Measurements from ENCODE around the gene ATXN10. TPM values are rescaled to one million over a fixed set of nuclear protein-coding genes. Genes with fewer than 3 reads are reported as not detected.

Gene ATXN10
- total and polyA plus RNA-seq, 2 donors (not counting 1 experiment from before 2014, with no cell fraction given): 164 to 350 TPM

DNA sequence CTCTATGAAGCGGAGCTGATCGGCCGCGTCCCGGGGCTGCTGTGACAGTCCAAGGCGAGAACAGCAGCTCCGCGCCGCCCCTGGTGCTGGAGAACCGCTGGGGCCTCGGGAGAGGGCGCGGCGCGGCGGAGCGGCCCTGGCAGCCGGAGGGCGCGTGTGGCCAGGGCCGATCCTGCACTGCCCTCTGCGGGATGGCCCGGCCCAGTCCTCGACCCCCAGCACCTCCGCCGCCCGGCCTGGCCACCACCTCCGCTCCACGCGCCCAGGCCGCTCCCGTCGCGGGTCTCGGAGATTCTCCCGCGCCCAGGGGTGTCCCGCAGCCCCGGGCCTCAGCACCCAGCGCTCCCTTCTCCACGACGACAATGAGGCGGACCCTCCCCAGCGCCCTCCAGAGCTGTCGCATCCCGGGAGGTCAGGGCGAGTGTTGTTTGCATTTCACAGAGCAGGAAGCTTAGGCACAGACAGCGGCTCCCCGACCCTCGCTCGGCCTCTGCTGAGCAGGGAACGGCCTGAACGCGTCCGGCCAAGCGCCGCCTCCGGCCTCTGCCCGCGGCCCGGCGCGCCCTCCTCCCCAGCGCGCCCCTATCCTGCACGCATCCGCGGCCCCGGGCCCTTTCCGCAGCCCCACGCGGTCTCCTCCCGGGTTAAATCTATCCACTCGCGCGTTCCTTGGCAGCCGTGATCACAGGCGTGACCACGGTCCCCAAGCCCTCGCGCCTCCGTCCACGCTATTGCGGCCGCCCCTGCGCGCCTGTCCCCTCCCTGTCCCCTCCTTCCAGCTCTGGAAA is 195.7 kb downstream of the ATXN10 start:
- peak in 1 of 2 donors; percentile 23 for DNase-seq (ENCODE audit: low read depth in 2 of 2)
- Histone ChIP-seq H3K4me2 (ENCODE audit: extremely low read depth, insufficient read depth, low read length) (peak overlapping the region; percentile 32), H3K79me2 (ENCODE audit: control insufficient read depth, insufficient read depth, low read length) (no peaks in the 10 kb centered on the region), H3K4me3 (replicated peaks in 1 of 4; ENCODE audit: control extremely low read depth in 1 of 4, insufficient read depth in 1 of 4, low read depth in 3 of 4, low read length in 4 of 4) (peak overlapping the region in 1 of 4 experiments; percentile 28), H3K27me3 (ENCODE audit: control insufficient read depth, insufficient read depth, low read length) (peaks cover 26% of the 10 kb centered on the region), H2AFZ (ENCODE audit: low read length) (no peak overlapping the region), H4K20me1 (ENCODE audit: control insufficient read depth, extremely low read depth, insufficient read depth, low read length) (no peaks in the 10 kb centered on the region), H3K9me3 (ENCODE audit: control insufficient read depth, insufficient read depth, low read depth, low read length) (no peaks in the 10 kb centered on the region), H3K36me3 (ENCODE audit: control insufficient read depth, insufficient read depth, low read length) (no peaks in the 10 kb centered on the region), H3K27ac (ENCODE audit: insufficient read depth, low read length) (no peak overlapping the region), H3K9ac (ENCODE audit: insufficient read depth, low read length) (no peak overlapping the region), H3K4me1 (ENCODE audit: control insufficient read depth, extremely low read depth, insufficient read depth, low read length) (no peaks in the 10 kb centered on the region)
- TF ChIP-seq EZH2 (IDR thresholded peaks at IDR 0.05; ENCODE audit: low read length, missing control alignments) (peak; percentile 98), CTCF (conservative IDR thresholded peaks at IDR 0.05 in 1 of 2, IDR thresholded peaks at IDR 0.05 in 1 of 2; ENCODE audit: low read depth in 1 of 2, low read length in 2 of 2) (peak; percentile 8 to 15)

DNA sequence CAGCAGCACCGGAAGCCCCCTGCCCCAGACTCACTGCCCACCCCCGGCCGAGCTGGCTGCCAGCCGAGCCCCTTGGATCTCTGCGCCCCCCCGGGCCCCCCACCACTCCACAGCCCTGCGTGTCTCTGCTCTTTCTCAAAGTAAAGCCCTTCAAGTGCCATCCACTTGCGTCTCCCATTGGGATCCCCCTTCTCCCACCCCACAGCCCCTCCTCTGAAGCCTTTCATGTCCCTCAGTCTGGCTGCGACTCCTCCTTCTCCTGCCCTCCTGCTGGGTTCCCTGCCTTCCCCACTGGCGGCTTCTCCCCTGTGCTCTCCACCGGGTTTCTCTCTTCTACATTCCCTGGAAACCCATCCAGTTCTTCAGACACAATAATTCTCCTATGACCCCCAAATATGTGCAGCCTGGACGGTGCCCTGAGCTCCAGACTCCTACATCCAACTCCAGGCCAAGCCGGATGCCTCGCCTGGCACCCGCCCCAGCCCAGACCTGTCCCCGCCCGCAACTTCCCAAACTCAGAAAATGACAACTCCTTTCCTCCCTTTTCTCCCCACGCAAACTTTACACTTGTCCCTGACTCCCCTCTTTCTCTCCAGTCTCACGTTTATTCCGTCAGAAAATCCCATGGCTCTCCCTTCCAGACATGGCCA is 196.4 kb downstream of the ATXN10 start:
- Histone ChIP-seq H3K9ac (ENCODE audit: insufficient read depth, low read length) (no peak overlapping the region), H3K79me2 (ENCODE audit: control insufficient read depth, insufficient read depth, low read length) (no peaks in the 10 kb centered on the region), H3K27ac (ENCODE audit: insufficient read depth, low read length) (no peak overlapping the region), H3K9me3 (ENCODE audit: control insufficient read depth, insufficient read depth, low read depth, low read length) (no peaks in the 10 kb centered on the region), H4K20me1 (ENCODE audit: control insufficient read depth, extremely low read depth, insufficient read depth, low read length) (no peaks in the 10 kb centered on the region), H3K4me1 (ENCODE audit: control insufficient read depth, extremely low read depth, insufficient read depth, low read length) (no peaks in the 10 kb centered on the region), H3K4me3 (replicated peaks in 1 of 4; ENCODE audit: control extremely low read depth in 1 of 4, insufficient read depth in 1 of 4, low read depth in 3 of 4, low read length in 4 of 4) (no peak overlapping the region), H3K4me2 (ENCODE audit: extremely low read depth, insufficient read depth, low read length) (no peak overlapping the region), H2AFZ (ENCODE audit: low read length) (no peak overlapping the region), H3K36me3 (ENCODE audit: control insufficient read depth, insufficient read depth, low read length) (no peaks in the 10 kb centered on the region), H3K27me3 (ENCODE audit: control insufficient read depth, insufficient read depth, low read length) (peaks cover 26% of the 10 kb centered on the region)
- TF ChIP-seq CTCF (conservative IDR thresholded peaks at IDR 0.05 in 1 of 2, IDR thresholded peaks at IDR 0.05 in 1 of 2; ENCODE audit: low read depth in 1 of 2, low read length in 2 of 2): no peak
- TF ChIP-seq EZH2 (IDR thresholded peaks at IDR 0.05; ENCODE audit: low read length, missing control alignments): no peak
- no peak for DNase-seq (ENCODE audit: low read depth in 2 of 2)

DNA sequence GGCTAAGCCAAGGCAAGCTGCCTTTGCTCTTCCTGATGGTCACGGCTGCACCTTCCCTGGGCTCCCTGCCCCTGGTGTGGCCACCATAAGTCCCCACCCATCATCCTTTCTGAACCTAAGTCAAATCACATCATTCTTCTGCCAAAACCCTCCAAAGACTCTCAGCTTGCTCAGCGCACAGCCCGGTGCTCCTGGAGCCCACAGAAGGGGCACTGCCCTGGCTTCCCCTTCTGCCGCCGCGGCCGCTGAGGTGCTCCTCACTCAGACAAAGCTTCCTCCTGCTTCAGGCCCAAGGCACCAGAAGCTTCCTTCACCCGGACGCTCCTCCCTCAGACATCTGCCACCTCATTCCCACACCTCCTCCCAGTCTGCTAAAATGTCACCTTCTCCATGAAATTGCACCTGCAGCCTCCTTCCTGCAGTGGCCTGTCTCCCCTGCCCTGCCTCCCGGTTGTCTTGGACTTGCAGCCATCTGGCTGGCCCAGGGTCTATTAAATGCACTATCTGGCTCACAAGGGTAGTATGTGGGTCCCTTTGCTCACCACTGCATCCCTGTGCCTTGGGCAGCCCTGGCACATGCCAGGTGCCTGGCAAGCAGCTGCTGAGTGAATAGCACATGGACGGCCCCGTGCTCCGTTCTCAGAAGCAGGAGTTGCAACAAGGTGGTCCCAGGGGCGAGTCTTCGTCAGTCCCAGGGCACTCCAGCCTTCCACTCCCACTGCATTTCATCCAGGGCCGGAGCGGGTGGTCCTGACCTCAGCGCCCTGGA is 197.1 kb downstream of the ATXN10 start:
- Histone ChIP-seq H3K4me3 (replicated peaks in 1 of 4; ENCODE audit: control extremely low read depth in 1 of 4, insufficient read depth in 1 of 4, low read depth in 3 of 4, low read length in 4 of 4) (no peak overlapping the region), H3K9ac (ENCODE audit: insufficient read depth, low read length) (no peak overlapping the region), H3K4me1 (ENCODE audit: control insufficient read depth, extremely low read depth, insufficient read depth, low read length) (no peaks in the 10 kb centered on the region), H3K27ac (ENCODE audit: insufficient read depth, low read length) (no peak overlapping the region), H3K9me3 (ENCODE audit: control insufficient read depth, insufficient read depth, low read depth, low read length) (no peaks in the 10 kb centered on the region), H3K79me2 (ENCODE audit: control insufficient read depth, insufficient read depth, low read length) (no peaks in the 10 kb centered on the region), H4K20me1 (ENCODE audit: control insufficient read depth, extremely low read depth, insufficient read depth, low read length) (no peaks in the 10 kb centered on the region), H3K36me3 (ENCODE audit: control insufficient read depth, insufficient read depth, low read length) (no peaks in the 10 kb centered on the region), H2AFZ (ENCODE audit: low read length) (no peak overlapping the region), H3K4me2 (ENCODE audit: extremely low read depth, insufficient read depth, low read length) (no peak overlapping the region), H3K27me3 (ENCODE audit: control insufficient read depth, insufficient read depth, low read length) (peaks cover 26% of the 10 kb centered on the region)
- TF ChIP-seq CTCF (conservative IDR thresholded peaks at IDR 0.05 in 1 of 2, IDR thresholded peaks at IDR 0.05 in 1 of 2; ENCODE audit: low read depth in 1 of 2, low read length in 2 of 2): no peak
- peak; percentile 28 for TF ChIP-seq EZH2 (IDR thresholded peaks at IDR 0.05; ENCODE audit: low read length, missing control alignments)
- DNase-seq (ENCODE audit: low read depth in 2 of 2): no peak

All from fibroblast of lung (primary cell).